Breast epithelium (tissue), 4 donors: ENCODE measurements around the gene NCOR2. TPM values are rescaled to one million over a fixed set of nuclear protein-coding genes. Genes with fewer than 3 reads are reported as not detected.

Experiments
- DNase-seq, 2 donors: peaks; one replicate each; pipeline ENCODE4 v3.0.0-alpha.2; 2019; ENCODE audit warnings: low spot score in 2 of 2
- H3K27ac ChIP-seq, 2 donors: fragments of 200-600 bp; sonication (generic) in 1 of 2; one replicate each; pipeline ENCODE4 v1.5.1; 2016 to 2019; ENCODE audit warnings: mild to moderate bottlenecking in 1 of 2
- H3K27me3 ChIP-seq, 2 donors: fragments of 200-600 bp; sonication (generic) in 1 of 2; one replicate each; pipeline versions ENCODE4 v1.5.1 to v1.6.0; 2017 to 2019; ENCODE audit warnings: control low read depth in 1 of 2, mild to moderate bottlenecking in 1 of 2
- H3K36me3 ChIP-seq: fragments of 200-600 bp; one replicate; pipeline ENCODE4 v1.5.1; 2019
- H3K4me1 ChIP-seq, 2 donors: fragments of 200-600 bp; sonication (generic); one replicate each; pipeline ENCODE4 v1.5.1; 2016 to 2019; ENCODE audit warnings: control low read depth in 1 of 2
- H3K4me3 ChIP-seq, 3 donors: fragments of 200-600 bp; sonication (generic); 1 replicate in 2 of 3; 2 replicates in 1 of 3; pipeline ENCODE4 v1.5.1; 2016 to 2019; ENCODE audit warnings: mild to moderate bottlenecking in 3 of 3, moderate library complexity in 2 of 3
- H3K9me3 ChIP-seq, 2 donors: fragments of 200-600 bp; sonication (generic) in 1 of 2; one replicate each; pipeline ENCODE4 v1.5.1; 2016 to 2019; ENCODE audit warnings: control low read depth in 1 of 2
- POLR2A ChIP-seq: fragments of 450-650 bp; IDR thresholded peaks from one replicate; pipeline ENCODE4 v1.6.1; 2016; ENCODE audit warnings: antibody characterized with exemption, mild to moderate bottlenecking, moderate library complexity
- POLR2AphosphoS5 ChIP-seq, 3 donors: sonication (generic); formaldehyde crosslinking; IDR thresholded peaks; one replicate each; pipeline ENCODE4 v1.6.1; 2017; ENCODE audit warnings: antibody characterized with exemption in 3 of 3
- intact Hi-C: fragments of 100-400 bp; cut with DNase I; formaldehyde crosslinking; loops from one replicate; pipeline ENCODE4 v1.15.1; 2023; ENCODE audit warnings: low total_unique reads
- total RNA-seq, 3 donors: library from RNA; depleted of rRNA; stranded (reverse); fragments of >200 nt; gene quantifications; one replicate each; pipeline ENCODE4 v1.1.0, GENCODE V29; 2016
- TF ChIP-seq, protein P1 (sequence below), 3 donors: fragments of 450-650 bp; IDR thresholded peaks; one replicate each; pipeline ENCODE4 v1.5.1; 2016 to 2017; ENCODE audit warnings: antibody characterized with exemption in 3 of 3, mild to moderate bottlenecking in 3 of 3, moderate library complexity in 3 of 3

NCOR2 gene
- total RNA-seq, 3 donors from 2014 or later: 58.4 to 83.9 (median 71.7) TPM

DNA sequence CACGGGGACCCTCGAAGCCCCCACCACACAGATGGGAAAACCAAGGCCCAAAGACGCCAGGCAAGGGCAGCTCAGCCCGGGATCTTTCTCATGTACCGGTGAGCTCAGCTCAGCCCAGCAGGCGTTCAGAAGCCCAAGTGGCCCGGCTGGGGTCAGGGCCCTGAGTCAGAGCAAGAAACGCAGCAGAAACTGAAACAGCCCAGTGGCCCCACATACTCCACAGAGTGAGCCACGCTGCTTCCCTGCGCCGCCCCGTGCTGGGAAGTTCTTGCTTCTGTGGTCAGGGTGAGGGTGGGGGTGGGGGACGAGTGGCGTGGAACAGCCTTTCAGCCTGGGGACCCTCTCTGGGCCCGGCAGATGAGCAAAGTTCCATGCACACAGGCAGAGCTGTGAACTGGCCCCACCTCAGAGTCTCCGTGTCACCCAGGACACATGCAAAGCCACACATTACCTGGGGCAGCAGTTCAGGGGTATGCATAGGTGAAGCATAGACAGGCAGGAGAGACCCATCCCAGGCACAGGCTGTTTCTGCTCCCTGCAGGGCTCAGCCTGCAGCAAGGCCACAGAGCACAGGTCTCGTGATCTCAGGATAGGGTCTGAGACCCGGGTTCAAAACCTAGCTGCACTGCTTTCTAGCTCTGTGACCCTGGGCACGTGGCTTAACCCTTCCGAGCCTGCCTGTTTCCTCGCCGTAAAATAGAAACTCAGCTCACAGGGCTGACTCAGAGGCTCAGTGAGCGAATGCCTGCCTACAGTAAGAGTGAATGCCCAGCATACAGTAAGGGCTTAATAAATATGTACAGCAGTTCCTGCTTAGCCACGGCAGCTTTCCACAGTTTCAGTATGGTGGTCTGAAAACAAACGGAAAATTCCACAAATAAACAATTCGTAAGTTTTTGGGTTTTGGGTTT is 21.6 kb downstream of the NCOR2 start:
- no peak for TF ChIP-seq POLR2A
- TF ChIP-seq, protein P1, sequence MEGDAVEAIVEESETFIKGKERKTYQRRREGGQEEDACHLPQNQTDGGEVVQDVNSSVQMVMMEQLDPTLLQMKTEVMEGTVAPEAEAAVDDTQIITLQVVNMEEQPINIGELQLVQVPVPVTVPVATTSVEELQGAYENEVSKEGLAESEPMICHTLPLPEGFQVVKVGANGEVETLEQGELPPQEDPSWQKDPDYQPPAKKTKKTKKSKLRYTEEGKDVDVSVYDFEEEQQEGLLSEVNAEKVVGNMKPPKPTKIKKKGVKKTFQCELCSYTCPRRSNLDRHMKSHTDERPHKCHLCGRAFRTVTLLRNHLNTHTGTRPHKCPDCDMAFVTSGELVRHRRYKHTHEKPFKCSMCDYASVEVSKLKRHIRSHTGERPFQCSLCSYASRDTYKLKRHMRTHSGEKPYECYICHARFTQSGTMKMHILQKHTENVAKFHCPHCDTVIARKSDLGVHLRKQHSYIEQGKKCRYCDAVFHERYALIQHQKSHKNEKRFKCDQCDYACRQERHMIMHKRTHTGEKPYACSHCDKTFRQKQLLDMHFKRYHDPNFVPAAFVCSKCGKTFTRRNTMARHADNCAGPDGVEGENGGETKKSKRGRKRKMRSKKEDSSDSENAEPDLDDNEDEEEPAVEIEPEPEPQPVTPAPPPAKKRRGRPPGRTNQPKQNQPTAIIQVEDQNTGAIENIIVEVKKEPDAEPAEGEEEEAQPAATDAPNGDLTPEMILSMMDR (IDR thresholded peaks at IDR 0.05): no peak
- no peak for TF ChIP-seq POLR2AphosphoS5 (IDR thresholded peaks at IDR 0.05)
- no peaks in the 10 kb centered on the region for H3K36me3 ChIP-seq
- peak overlapping the region; percentile 12 to 76 for H3K27ac ChIP-seq
- H3K4me3 ChIP-seq: peak overlapping the region in 1 of 3 donors; percentile 46
- no peak for DNase-seq
- H3K4me1 ChIP-seq: peaks cover 30 to 40% of the 10 kb centered on the region in 2 donors
- intact Hi-C loops: loop anchor here (10.0 kb wide), 1 partner anchor 511 kb away; no protein-coding TSS in a partner anchor
- no peaks in the 10 kb centered on the region for H3K27me3 ChIP-seq
- no peaks in the 10 kb centered on the region for H3K9me3 ChIP-seq

DNA sequence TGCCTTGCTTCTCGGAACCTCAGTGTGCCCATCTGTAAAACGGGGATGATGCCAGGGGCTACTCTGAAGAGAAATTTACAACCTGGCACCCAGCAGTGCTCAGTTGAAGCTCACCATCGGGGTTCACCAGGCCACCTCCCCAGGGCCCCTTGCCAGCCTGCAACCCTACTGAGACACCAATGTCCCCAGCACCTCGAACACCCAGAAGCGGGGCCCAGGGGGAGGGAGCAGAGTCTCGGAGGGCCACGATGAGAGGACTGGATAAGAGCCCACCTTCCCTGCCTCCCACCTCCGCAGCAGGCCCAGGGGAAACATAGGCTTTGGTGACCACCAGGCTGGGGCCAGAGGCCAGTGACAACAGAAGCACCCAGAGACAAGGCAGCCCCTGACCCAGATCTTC is 22.4 kb downstream of the NCOR2 start:
- intact Hi-C loops: loop anchor here (10.0 kb wide), 1 partner anchor 510 kb away; no protein-coding TSS in a partner anchor
- DNase-seq: no peak
- H3K36me3 ChIP-seq: no peaks in the 10 kb centered on the region
- H3K27me3 ChIP-seq: no peaks in the 10 kb centered on the region
- H3K4me3 ChIP-seq: no peak overlapping the region
- H3K9me3 ChIP-seq: no peaks in the 10 kb centered on the region
- H3K4me1 ChIP-seq: peaks cover 25 to 32% of the 10 kb centered on the region in 2 donors
- H3K27ac ChIP-seq: peak overlapping the region; percentile 12 to 76
- TF ChIP-seq POLR2AphosphoS5 (IDR thresholded peaks at IDR 0.05): no peak
- TF ChIP-seq, protein P1 (IDR thresholded peaks at IDR 0.05): no peak
- no peak for TF ChIP-seq POLR2A

DNA sequence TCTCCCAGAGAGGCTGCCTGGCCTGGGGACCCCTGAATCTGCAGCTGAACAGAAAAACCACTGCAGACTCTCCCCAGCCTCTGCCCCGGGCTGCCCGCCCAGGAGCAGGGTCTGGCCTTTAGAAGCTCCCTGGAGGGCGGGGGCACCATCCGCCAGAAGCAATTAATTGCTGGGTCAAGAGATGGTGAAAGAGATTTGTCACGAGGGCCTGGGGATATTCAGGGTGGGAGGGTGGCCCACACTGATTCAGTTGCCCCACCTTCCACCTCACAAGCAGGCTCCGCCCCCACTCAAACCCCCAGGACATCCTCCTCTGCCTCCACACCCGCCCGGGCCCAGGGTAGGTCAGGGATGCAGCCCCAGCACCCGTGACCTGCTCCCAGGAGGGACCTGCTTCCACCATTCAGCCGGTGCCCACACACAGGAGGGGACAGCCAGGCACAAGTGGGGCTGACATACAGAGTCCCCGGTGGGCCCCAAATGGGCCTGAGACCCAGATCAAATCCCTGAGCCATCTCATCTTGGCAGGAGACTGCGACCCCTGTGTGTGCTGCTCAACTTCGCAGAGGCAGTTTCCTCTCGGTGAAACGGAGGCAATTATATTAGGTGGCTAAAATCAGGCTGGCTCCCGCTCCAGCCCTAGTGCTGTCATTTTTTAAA is 23.0 kb downstream of the NCOR2 start:
- no peak for TF ChIP-seq POLR2A
- TF ChIP-seq POLR2AphosphoS5 (IDR thresholded peaks at IDR 0.05): no peak
- TF ChIP-seq, protein P1 (IDR thresholded peaks at IDR 0.05): no peak
- H3K27me3 ChIP-seq: no peaks in the 10 kb centered on the region
- no peaks in the 10 kb centered on the region for H3K9me3 ChIP-seq
- peaks cover 25 to 32% of the 10 kb centered on the region in 2 donors for H3K4me1 ChIP-seq
- H3K4me3 ChIP-seq: peak overlapping the region in 1 of 3 donors; percentile 31
- DNase-seq: no peak
- peak overlapping the region; percentile 40 to 76 for H3K27ac ChIP-seq
- no peaks in the 10 kb centered on the region for H3K36me3 ChIP-seq
- intact Hi-C loops: loop anchor here (10.0 kb wide), 1 partner anchor 510 kb away; no protein-coding TSS in a partner anchor

DNA sequence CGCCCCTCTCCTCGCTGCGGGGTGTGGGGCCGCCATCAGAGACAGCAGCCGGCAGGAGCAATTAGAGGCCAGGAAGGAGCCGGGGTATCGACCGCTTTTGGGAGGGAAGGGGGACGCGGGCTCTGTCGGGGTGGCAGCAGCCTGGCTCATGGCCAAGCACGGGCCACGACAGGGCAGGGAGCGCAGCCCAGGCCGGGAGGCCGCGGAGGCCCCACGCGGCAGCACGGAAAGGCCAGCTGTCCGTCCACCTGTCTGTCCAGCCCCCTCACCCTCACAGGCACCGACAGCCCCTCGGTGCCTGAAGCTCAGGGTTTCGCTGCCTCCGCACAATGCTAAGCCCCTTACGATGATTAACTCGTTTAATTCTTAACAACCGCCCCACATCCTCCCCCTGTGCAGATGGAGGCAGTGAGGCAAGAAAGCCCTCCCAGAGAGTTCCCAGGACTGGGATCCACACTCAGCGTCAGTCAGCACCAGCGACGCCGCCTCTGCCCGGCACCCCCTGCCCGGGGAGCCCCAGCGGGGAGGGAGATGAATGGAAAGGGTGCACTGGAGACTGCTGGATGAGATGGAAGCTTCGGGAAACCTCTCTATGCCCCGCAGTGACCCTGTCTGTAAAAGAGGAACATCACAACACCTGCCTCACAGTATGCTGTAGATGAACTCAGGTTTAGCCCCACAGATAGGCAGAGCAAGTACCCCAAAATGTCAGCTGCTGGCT is 23.7 kb downstream of the NCOR2 start:
- Histone ChIP-seq H3K36me3 (no peaks in the 10 kb centered on the region), H3K4me3 (peak overlapping the region in 2 of 3 donors; percentile 1 to 52), H3K27me3 (no peaks in the 10 kb centered on the region), H3K4me1 (peaks cover 26 to 35% of the 10 kb centered on the region in 2 donors), H3K9me3 (no peaks in the 10 kb centered on the region), H3K27ac (peak overlapping the region; percentile 40 to 76)
- intact Hi-C loops: loop anchor here (10.0 kb wide), 1 partner anchor 509 kb away; no protein-coding TSS in a partner anchor
- TF ChIP-seq POLR2AphosphoS5 (IDR thresholded peaks at IDR 0.05): no peak
- TF ChIP-seq, protein P1 (IDR thresholded peaks at IDR 0.05): no peak
- TF ChIP-seq POLR2A: no peak
- DNase-seq: no peak
